Measurements from ENCODE around the gene CCDC57. TPM values are rescaled to one million over a fixed set of nuclear protein-coding genes. Genes with fewer than 3 reads are reported as not detected.

CCDC57 gene
- total and polyA plus RNA-seq, 9 of the 15 experiments (the other 6 are each of a cell fraction or from before 2014, with no cell fraction given) = 0.83 to 36.2 (median 13.6) TPM

DNA sequence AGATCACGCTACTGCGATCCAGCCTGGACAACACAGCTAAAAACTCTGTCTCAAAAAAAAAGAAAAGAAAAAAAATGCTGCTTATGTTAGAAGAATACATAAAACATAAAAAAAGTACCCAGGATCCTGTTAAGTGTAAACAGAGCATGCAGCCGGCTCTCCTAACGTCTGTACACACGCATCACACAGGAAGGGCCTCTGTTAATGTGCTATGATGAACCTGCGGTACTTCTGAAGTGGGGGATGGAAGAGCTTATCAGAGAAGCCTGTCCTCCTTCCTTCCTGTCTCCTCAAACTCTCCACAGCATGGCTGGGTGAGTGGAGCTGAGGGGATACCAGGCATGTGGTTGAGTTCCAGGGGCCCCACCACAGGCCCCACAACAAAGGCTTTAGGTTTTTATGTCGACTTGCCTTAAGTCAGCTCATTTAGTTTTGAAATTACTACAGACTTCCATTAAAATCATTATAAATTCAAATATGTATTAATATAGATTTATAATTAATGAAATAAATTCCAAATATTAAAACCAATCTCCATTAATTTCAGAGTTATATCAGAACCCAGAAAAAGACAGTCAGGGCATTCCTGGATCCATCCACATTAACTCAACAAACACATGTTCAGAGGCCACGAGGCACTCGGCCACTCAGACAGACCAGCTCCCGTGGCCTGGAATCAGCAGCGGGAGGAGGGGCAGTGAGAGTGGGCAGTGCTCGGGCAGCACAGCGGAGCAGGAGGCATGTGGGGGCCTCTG is 11.7 kb downstream of the CCDC57 start (continued):
- TF ChIP-seq PCBP2 (IDR thresholded peaks at IDR 0.05; ENCODE audit: low read depth, low read length, poor library complexity, severe bottlenecking) = no peak
- no peak for TF ChIP-seq YBX1 (IDR thresholded peaks at IDR 0.05)
- TF ChIP-seq HMG20A (CRISPR knock-in tag; conservative IDR thresholded peaks at IDR 0.05) = no peak
- TF ChIP-seq, protein P1, sequence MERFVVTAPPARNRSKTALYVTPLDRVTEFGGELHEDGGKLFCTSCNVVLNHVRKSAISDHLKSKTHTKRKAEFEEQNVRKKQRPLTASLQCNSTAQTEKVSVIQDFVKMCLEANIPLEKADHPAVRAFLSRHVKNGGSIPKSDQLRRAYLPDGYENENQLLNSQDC (CRISPR knock-in tag; IDR thresholded peaks at IDR 0.05) = no peak
- TF ChIP-seq ZNF583 (CRISPR knock-in tag; IDR thresholded peaks at IDR 0.05) = no peak
- TF ChIP-seq, protein P2, sequence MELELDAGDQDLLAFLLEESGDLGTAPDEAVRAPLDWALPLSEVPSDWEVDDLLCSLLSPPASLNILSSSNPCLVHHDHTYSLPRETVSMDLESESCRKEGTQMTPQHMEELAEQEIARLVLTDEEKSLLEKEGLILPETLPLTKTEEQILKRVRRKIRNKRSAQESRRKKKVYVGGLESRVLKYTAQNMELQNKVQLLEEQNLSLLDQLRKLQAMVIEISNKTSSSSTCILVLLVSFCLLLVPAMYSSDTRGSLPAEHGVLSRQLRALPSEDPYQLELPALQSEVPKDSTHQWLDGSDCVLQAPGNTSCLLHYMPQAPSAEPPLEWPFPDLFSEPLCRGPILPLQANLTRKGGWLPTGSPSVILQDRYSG (tag; conservative IDR thresholded peaks at IDR 0.05; ENCODE audit: low read depth) = no peak
- TF ChIP-seq ZNF717 (CRISPR knock-in tag; IDR thresholded peaks at IDR 0.05) = no peak
- TF ChIP-seq, protein P3, sequence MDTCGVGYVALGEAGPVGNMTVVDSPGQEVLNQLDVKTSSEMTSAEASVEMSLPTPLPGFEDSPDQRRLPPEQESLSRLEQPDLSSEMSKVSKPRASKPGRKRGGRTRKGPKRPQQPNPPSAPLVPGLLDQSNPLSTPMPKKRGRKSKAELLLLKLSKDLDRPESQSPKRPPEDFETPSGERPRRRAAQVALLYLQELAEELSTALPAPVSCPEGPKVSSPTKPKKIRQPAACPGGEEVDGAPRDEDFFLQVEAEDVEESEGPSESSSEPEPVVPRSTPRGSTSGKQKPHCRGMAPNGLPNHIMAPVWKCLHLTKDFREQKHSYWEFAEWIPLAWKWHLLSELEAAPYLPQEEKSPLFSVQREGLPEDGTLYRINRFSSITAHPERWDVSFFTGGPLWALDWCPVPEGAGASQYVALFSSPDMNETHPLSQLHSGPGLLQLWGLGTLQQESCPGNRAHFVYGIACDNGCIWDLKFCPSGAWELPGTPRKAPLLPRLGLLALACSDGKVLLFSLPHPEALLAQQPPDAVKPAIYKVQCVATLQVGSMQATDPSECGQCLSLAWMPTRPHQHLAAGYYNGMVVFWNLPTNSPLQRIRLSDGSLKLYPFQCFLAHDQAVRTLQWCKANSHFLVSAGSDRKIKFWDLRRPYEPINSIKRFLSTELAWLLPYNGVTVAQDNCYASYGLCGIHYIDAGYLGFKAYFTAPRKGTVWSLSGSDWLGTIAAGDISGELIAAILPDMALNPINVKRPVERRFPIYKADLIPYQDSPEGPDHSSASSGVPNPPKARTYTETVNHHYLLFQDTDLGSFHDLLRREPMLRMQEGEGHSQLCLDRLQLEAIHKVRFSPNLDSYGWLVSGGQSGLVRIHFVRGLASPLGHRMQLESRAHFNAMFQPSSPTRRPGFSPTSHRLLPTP (IDR thresholded peaks at IDR 0.05; ENCODE audit: borderline replicate concordance, extremely low read depth, insufficient read length) = no peak
- TF ChIP-seq ERF (CRISPR knock-in tag; IDR thresholded peaks at IDR 0.05) = no peak
- TF ChIP-seq, protein P4, sequence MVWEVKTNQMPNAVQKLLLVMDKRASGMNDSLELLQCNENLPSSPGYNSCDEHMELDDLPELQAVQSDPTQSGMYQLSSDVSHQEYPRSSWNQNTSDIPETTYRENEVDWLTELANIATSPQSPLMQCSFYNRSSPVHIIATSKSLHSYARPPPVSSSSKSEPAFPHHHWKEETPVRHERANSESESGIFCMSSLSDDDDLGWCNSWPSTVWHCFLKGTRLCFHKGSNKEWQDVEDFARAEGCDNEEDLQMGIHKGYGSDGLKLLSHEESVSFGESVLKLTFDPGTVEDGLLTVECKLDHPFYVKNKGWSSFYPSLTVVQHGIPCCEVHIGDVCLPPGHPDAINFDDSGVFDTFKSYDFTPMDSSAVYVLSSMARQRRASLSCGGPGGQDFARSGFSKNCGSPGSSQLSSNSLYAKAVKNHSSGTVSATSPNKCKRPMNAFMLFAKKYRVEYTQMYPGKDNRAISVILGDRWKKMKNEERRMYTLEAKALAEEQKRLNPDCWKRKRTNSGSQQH (CRISPR knock-in tag; IDR thresholded peaks at IDR 0.05) = no peak
- TF ChIP-seq ZNF77 (CRISPR knock-in tag; IDR thresholded peaks at IDR 0.05) = no peak
- no peak for TF ChIP-seq ZNF133 (CRISPR knock-in tag; IDR thresholded peaks at IDR 0.05)
- TF ChIP-seq RFX1 (IDR thresholded peaks at IDR 0.05) = no peak
- 0 out of 2 replicates have a peak, but pooled peaks have one; percentile 27 for TF ChIP-seq STAT5A (IDR thresholded peaks at IDR 0.05; ENCODE audit: borderline replicate concordance, low read length)
- TF ChIP-seq HOXB6 (CRISPR knock-in tag; IDR thresholded peaks at IDR 0.05; ENCODE audit: borderline replicate concordance) = no peak
- peak in 1 of 2 experiments; percentile 71; a peak in 1 of 4 replicates for TF ChIP-seq TBL1XR1 (IDR thresholded peaks at IDR 0.05; ENCODE audit: low read length in 2 of 2)
- TF ChIP-seq, protein P5, sequence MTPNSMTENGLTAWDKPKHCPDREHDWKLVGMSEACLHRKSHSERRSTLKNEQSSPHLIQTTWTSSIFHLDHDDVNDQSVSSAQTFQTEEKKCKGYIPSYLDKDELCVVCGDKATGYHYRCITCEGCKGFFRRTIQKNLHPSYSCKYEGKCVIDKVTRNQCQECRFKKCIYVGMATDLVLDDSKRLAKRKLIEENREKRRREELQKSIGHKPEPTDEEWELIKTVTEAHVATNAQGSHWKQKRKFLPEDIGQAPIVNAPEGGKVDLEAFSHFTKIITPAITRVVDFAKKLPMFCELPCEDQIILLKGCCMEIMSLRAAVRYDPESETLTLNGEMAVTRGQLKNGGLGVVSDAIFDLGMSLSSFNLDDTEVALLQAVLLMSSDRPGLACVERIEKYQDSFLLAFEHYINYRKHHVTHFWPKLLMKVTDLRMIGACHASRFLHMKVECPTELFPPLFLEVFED (CRISPR knock-in tag; conservative IDR thresholded peaks at IDR 0.05) = no peak
- no peak for TF ChIP-seq NFE2L1 (tag; IDR thresholded peaks at IDR 0.05; ENCODE audit: borderline replicate concordance, low read depth)
- TF ChIP-seq PRMT5 (CRISPR knock-in tag; IDR thresholded peaks at IDR 0.05) = no peak
- no peak for TF ChIP-seq ZNF57 (CRISPR knock-in tag; IDR thresholded peaks at IDR 0.05)
- no peak for TF ChIP-seq MYNN (IDR thresholded peaks at IDR 0.05)
- TF ChIP-seq MYNN (CRISPR knock-in tag; IDR thresholded peaks at IDR 0.05) = no peak
- TF ChIP-seq PHB2 (IDR thresholded peaks at IDR 0.05; ENCODE audit: low read depth) = no peak
- no peak for TF ChIP-seq TCF7L2 (IDR thresholded peaks at IDR 0.05; ENCODE audit: low read depth, low read length)
